Liver (tissue), 3 donors: ENCODE results near the gene PSENEN.

ENCODE experiments used
- FOXA1 ChIP-seq: IDR thresholded peaks from 2 replicates; pipeline ENCODE4 v1.6.1; 2016; ENCODE audit warnings: antibody characterized with exemption
- GABPA ChIP-seq, 2 donors: IDR thresholded peaks in 1 of 2; conservative IDR thresholded peaks in 1 of 2; 2 replicates each; pipeline ENCODE4 v1.6.1; 2016; ENCODE audit warnings: antibody characterized with exemption in 2 of 2, mild to moderate bottlenecking in 1 of 2, moderate library complexity in 1 of 2
- RAD21 ChIP-seq, 2 donors: IDR thresholded peaks; 2 replicates each; pipeline ENCODE4 v1.6.1; 2016; ENCODE audit warnings: antibody characterized with exemption in 2 of 2, mild to moderate bottlenecking in 2 of 2
- SP1 ChIP-seq: IDR thresholded peaks from 2 replicates; pipeline ENCODE4 v1.6.1; 2018; ENCODE audit warnings: antibody characterized with exemption, mild to moderate bottlenecking
- TAF1 ChIP-seq: conservative IDR thresholded peaks from 2 replicates; pipeline ENCODE4 v1.6.1; 2016; ENCODE audit warnings: antibody characterized with exemption, mild to moderate bottlenecking
- YY1 ChIP-seq: IDR thresholded peaks from 2 replicates; pipeline ENCODE4 v1.6.1; 2016; ENCODE audit warnings: antibody characterized with exemption, mild to moderate bottlenecking
- TF ChIP-seq, protein P1 (sequence below): IDR thresholded peaks from 2 replicates; pipeline ENCODE4 v1.6.1; 2016; ENCODE audit warnings: antibody characterized with exemption
- TF ChIP-seq, protein P2 (sequence below): fragments of 150-350 bp; IDR thresholded peaks from 2 replicates; pipeline ENCODE4 v1.5.1; 2017; ENCODE audit warnings: improper control_type of control experiment, low read depth, low read length; ENCODE audit not compliant: missing input control
- donor health status: healthy.
- donor health status: healthy.

DNA sequence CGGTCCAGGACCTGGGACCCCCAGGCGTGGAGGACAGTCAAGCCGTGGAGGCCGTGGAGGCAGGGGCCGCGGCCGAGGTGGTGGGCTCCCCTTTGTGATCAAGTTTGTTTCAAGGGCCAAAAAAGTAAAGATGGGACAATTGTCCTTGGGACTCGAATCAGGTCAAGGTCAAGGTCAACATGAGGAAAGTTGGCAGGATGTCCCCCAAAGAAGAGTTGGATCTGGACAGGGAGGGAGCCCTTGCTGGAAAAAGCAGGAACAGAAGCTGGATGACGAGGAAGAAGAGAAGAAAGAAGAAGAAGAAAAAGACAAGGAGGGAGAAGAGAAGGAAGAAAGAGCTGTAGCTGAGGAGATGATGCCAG lies 25.3 kb upstream of the PSENEN start:
- TF ChIP-seq, protein P1, sequence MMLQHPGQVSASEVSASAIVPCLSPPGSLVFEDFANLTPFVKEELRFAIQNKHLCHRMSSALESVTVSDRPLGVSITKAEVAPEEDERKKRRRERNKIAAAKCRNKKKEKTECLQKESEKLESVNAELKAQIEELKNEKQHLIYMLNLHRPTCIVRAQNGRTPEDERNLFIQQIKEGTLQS = no peak
- TF ChIP-seq, protein P2, sequence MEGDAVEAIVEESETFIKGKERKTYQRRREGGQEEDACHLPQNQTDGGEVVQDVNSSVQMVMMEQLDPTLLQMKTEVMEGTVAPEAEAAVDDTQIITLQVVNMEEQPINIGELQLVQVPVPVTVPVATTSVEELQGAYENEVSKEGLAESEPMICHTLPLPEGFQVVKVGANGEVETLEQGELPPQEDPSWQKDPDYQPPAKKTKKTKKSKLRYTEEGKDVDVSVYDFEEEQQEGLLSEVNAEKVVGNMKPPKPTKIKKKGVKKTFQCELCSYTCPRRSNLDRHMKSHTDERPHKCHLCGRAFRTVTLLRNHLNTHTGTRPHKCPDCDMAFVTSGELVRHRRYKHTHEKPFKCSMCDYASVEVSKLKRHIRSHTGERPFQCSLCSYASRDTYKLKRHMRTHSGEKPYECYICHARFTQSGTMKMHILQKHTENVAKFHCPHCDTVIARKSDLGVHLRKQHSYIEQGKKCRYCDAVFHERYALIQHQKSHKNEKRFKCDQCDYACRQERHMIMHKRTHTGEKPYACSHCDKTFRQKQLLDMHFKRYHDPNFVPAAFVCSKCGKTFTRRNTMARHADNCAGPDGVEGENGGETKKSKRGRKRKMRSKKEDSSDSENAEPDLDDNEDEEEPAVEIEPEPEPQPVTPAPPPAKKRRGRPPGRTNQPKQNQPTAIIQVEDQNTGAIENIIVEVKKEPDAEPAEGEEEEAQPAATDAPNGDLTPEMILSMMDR = no peak
- TF ChIP-seq SP1 = no peak
- no peak for TF ChIP-seq RAD21 (IDR thresholded peaks at IDR 0.05)
- no peak for TF ChIP-seq FOXA1
- no peak for TF ChIP-seq GABPA (IDR thresholded peaks at IDR 0.05 in 1 of 2, conservative IDR thresholded peaks at IDR 0.05 in 1 of 2)
- TF ChIP-seq TAF1 = no peak
- no peak for TF ChIP-seq YY1
